Measurements from ENCODE around the gene CCKAR.

CCKAR gene

DNA sequence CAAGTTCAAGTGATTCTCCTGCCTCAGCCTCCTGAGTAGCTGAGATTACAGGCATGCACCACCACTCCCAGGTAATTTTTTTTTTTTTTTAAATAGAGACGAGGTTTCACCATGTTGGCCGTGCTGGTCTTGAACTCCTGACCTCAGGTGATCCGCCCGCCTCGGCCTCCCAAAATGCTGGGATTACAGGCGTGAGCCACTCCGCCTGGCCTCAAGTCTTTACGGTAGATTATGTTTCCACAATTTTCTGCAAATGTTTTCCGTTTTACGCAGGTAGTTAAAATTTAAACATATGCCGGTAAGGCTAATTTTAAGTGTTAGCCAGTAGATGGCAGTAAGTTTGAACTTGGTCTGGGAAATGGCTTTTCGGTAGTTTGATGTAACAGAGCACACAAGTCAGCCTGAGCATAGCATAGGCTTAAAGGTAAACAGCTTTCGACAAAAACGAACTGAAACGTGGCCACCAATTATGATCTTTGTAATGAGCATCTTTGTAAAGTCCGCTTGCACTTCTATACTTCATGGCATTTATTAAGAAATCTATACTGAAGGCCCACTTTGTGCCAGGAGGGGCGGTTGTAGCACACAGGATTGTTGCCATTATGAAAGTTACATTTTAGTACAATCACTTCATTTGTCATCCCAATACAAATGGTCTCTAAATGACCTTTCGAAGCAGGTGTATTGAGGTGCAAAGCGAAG is 31.1 kb downstream of the CCKAR start:
- DNase-seq (ENCODE audit: low spot score) = peak; percentile 81

- no peak for DNase-seq (ENCODE audit: low spot score)
Observed at GRCh38 chr4:26458157-26458561, 32.1 kb downstream of the CCKAR start.

GRCh38 chr4:26457412-26457811 is 32.9 kb downstream of the CCKAR start:
- no peak for DNase-seq (ENCODE audit: low spot score)

GRCh38 chr4:26455571-26455970 is 34.7 kb downstream of the CCKAR start:
- no peak for DNase-seq (ENCODE audit: low spot score)

GRCh38 chr4:26454961-26455360 is 35.3 kb downstream of the CCKAR start:
- DNase-seq (ENCODE audit: low spot score) = no peak

GRCh38 chr4:26452565-26453531 is 37.4 kb downstream of the CCKAR start:
- peak; percentile 31 for DNase-seq (ENCODE audit: low spot score)

DNA sequence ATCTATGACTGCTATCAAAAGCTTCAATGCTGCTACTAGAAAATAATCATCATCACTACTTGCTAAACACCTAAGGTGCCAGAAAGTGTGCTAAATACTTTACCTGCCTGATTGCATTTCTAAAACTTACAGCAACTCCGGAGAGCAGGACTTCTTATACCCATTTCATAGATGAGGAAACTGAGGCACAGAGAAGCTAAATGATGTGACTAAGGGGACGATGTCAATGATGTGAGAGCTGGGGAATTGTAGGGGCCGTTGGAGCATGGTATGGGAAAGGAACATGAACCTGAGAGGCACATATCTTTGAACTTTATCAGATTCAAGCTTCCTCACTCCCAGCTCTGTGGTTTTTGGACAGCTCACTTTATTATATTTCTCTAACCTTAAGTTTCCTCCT is 38.7 kb downstream of the CCKAR start:
- DNase-seq (ENCODE audit: low spot score) = no peak

DNA sequence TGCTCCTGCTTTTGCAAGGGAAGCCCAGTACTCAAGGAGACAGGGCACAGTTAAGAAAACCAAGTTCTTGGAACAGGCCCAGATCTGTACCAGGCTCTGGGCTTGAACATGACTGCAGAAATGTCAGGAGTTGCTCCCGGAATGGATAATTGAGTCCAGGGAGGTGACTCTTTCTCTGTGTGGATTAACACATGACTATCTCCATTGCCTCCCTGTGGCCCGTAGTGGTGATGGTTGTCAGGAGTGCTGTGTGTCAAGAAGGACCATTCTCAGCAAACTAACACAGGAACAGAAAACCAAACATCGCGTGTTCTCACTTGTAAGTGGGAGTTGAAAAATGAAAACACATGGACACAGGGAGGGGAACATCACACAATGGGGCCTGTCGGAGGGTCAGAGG is 39.9 kb downstream of the CCKAR start:
- DNase-seq (ENCODE audit: low spot score) = no peak

DNA sequence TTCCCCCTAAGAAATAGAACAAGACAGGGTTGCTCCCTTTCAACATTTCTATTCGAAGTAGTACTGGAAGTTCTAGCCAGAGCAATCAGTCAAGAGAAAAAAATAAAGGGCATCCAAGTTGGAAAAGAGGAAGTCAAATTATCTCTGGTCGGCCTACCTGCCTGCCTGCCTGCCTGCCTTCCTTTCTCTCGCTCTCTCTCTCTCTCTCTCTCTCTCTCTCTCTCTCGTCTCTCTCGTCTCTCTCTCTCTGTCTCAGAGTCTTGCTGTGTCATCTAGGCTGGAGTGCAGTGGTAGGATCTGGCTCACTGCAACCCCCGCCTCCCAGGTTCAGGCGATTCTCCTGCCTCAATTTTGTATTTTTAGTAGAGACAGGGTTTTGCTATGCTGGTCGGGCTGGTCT is 42.9 kb downstream of the CCKAR start:
- no peak for DNase-seq (ENCODE audit: low spot score)

DNA sequence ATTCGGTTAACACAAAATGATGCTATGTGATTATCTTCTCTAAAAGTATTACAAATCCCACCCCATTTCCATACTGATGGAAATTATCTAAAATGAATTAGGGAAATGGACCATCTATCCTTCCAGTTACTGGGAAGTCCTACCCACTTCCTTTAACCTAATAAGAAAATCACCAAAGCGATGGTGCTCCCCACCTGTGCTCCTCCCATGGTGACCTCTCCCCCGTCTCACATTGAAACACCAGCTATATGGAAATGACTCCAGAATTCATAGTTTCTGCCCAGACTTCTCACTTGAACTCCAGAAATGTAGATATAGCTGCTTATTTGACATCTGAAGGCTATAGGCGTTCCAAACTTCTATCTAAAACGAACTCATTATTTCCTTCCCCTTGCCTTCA is 48.5 kb downstream of the CCKAR start:
- DNase-seq (ENCODE audit: low spot score) = no peak

GRCh38 chr4:26441102-26441501 is 49.2 kb downstream of the CCKAR start:
- no peak for DNase-seq (ENCODE audit: low spot score)

GRCh38 chr4:26434030-26434639 is 56.1 kb downstream of the CCKAR start:
- no peak for DNase-seq (ENCODE audit: low spot score)

DNA sequence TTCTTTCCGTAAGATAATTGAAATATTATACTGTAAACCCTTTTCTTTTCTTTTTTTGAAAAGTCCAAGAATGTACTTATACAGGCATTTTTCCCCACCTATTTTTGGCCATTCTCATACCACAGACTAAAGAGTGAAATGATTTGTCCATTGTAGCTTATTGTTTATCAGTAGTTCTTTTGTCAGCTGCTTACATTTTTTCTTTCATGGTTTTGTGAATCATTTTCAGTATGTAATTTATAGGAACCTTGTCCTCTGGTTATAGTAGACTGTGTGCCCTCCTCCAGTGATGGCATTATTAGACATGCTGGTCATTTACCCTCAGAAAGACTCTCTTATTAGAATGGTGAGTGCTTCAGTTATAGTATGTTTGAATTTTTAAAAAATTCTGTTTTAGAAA is 56.7 kb downstream of the CCKAR start:
- DNase-seq (ENCODE audit: low spot score) = no peak

DNA sequence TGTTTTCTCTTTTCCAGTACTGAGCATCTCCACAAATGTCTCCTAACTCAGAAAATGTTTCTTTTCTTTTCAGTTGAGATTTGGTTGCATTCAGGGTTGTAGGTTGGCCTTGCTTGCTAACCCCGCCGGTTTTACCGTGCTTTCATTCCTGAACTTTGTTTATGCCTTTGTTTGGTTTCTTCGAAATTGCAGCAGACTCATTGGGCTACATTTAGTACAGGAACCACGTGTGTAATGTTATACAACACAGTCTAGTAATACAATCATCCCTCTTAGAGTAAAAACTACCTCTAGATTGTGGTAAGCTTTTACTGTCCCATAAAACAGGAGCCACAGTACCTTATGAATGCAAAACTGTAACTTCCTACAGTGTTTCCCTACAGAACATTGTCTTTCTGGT is 57.9 kb downstream of the CCKAR start:
- no peak for DNase-seq (ENCODE audit: low spot score)

DNA sequence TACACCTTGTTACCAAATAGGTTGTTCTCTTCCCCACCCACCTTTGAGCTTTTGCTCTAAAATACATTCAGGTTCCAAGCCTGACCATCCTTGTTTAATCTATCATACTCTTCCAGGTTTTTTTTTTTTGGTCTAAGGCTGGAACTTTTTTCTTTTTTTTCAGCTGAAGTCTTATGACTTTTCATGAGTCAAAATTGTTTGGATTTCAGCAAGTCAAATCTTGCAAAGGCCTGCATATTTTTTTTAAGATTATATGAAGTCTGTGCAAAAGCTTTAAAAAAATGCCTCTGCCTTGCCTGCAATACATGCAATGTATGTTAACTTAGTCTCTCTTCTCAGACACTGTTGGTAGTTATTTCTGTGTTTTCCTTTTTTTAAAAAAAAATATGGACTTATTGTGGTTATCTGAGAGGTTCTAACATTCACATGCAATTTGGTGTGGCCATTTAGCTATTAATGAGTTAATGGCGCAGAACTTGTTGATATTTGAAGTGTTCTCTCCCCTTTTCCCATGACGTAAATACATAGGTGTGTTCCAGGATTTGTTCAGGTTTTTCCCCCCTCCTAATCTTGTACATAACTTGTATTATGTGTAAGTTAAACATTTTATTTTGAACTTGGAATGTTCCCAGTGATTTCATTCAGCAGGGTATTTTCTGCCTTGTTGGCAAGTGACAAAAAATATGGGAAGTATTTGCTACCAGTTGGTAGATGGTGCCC is 58.7 kb downstream of the CCKAR start:
- DNase-seq (ENCODE audit: low spot score) = no peak
